ENCODE measurements around the gene ZNF248.

GRCh38 chr10:37855636-37856035 lies 1.8 kb downstream of the ZNF248 start:
- TF ChIP-seq FOXM1 (IDR thresholded peaks at IDR 0.05; ENCODE audit: low read depth) (no peak), FOXM1 (CRISPR knock-in tag; IDR thresholded peaks at IDR 0.05; ENCODE audit: low read depth) (no peak), CTCF (IDR thresholded peaks at IDR 0.05 in 2 of 3, conservative IDR thresholded peaks at IDR 0.05 in 1 of 3; ENCODE audit: insufficient read depth in 2 of 3, low read depth in 1 of 3, low read length in 3 of 3) (no peak), ATF1 (CRISPR knock-in tag; IDR thresholded peaks at IDR 0.05) (no peak), ATF1 (tag; IDR thresholded peaks at IDR 0.05) (no peak), E2F6 (IDR thresholded peaks at IDR 0.05; ENCODE audit: borderline replicate concordance in 1 of 2, extremely low read depth in 1 of 2, insufficient read depth in 1 of 2, insufficient read length in 1 of 2, low read depth in 1 of 2, low read length in 1 of 2, poor library complexity in 1 of 2, severe bottlenecking in 1 of 2) (no peak), CREB1 (IDR thresholded peaks at IDR 0.05) (no peak), CREB1 (CRISPR knock-in tag; IDR thresholded peaks at IDR 0.05) (no peak), POLR2AphosphoS5 (IDR thresholded peaks at IDR 0.05; ENCODE audit: control insufficient read depth, insufficient read depth, low read depth, low read length) (no peak)
